DOHH2 (cell line): ENCODE results near the gene IPO11.

Experiments used
- H3F3A ChIP-seq: fragments of 200-600 bp; sonication (generic), shearing (Covaris generic); 2 replicates; pipeline ENCODE4 v1.6.0; 2016; ENCODE audit warnings: antibody characterized with exemption, mild to moderate bottlenecking; ENCODE audit not compliant: control insufficient read depth, insufficient read depth
- H3K27ac ChIP-seq: fragments of 200-600 bp; sonication (generic); 2 replicates; pipeline ENCODE4 v1.5.1; 2014; ENCODE audit warnings: low read depth, mild to moderate bottlenecking, low read length, moderate library complexity
- H3K27me3 ChIP-seq: fragments of 200-600 bp; sonication (generic); 2 replicates; pipeline ENCODE4 v1.6.1; 2014; ENCODE audit warnings: mild to moderate bottlenecking, low read length, mixed read lengths; ENCODE audit not compliant: control insufficient read depth
- H3K36me3 ChIP-seq: fragments of 200-600 bp; sonication (generic); 2 replicates; pipeline ENCODE4 v1.6.1; 2014; ENCODE audit warnings: mild to moderate bottlenecking, low read length, moderate library complexity, mixed read lengths; ENCODE audit not compliant: control insufficient read depth
- H3K4me1 ChIP-seq: fragments of 200-600 bp; sonication (generic); 2 replicates; pipeline ENCODE4 v1.6.1; 2014; ENCODE audit warnings: mild to moderate bottlenecking, low read length, mixed read lengths; ENCODE audit not compliant: control insufficient read depth
- H3K4me2 ChIP-seq: fragments of 200-600 bp; sonication (generic); 2 replicates; pipeline ENCODE4 v1.6.0; 2014; ENCODE audit warnings: mild to moderate bottlenecking, low read length, moderate library complexity
- H3K4me3 ChIP-seq: fragments of 200-600 bp; sonication (generic); 2 replicates; pipeline ENCODE4 v1.5.1; 2014; ENCODE audit warnings: mild to moderate bottlenecking, low read length, mixed read lengths
- H3K79me2 ChIP-seq: fragments of 200-600 bp; sonication (generic); 2 replicates; pipeline ENCODE4 v1.6.1; 2014; ENCODE audit warnings: mild to moderate bottlenecking, low read length, mixed read lengths; ENCODE audit not compliant: control insufficient read depth
- H3K9me2 ChIP-seq: fragments of 200-600 bp; sonication (generic); replicated peaks from 2 replicates; pipeline ENCODE4 v1.6.1; 2014; ENCODE audit warnings: mild to moderate bottlenecking, low read length, mixed read lengths; ENCODE audit not compliant: control insufficient read depth
- H3K9me3 ChIP-seq: fragments of 200-600 bp; sonication (generic); 2 replicates; pipeline ENCODE4 v1.6.1; 2014; ENCODE audit warnings: antibody characterized with exemption, low read length, mixed read lengths; ENCODE audit not compliant: control insufficient read depth, insufficient read depth
- H4K20me1 ChIP-seq: fragments of 200-600 bp; sonication (generic); 2 replicates; pipeline ENCODE4 v1.6.0; 2014; ENCODE audit warnings: low read depth, mild to moderate bottlenecking, antibody characterized with exemption, low read length, moderate library complexity; ENCODE audit not compliant: control insufficient read depth, insufficient read depth
- CTCF ChIP-seq: fragments of 200-600 bp; sonication (generic); IDR thresholded peaks from one replicate; pipeline ENCODE4 v1.5.1; 2014; ENCODE audit warnings: antibody characterized with exemption, mild to moderate bottlenecking, low read depth, low read length; ENCODE audit not compliant: poor library complexity, severe bottlenecking
- EZH2phosphoT487 ChIP-seq: fragments of 200-600 bp; sonication (generic); IDR thresholded peaks from 2 replicates; pipeline ENCODE4 v1.6.1; 2017; ENCODE audit warnings: borderline replicate concordance, mild to moderate bottlenecking, antibody characterized with exemption, low read length, moderate library complexity, mixed read lengths

IPO11 gene

GRCh38 chr5:62588668-62589067 lies 176.1 kb downstream of the IPO11 start:
- H3K27me3 ChIP-seq: no peaks in the 10 kb centered on the region
- H3F3A ChIP-seq: no peaks in the 10 kb centered on the region
- no peaks in the 10 kb centered on the region for H4K20me1 ChIP-seq
- H3K4me2 ChIP-seq: no peak overlapping the region
- H3K4me3 ChIP-seq: no peak overlapping the region
- TF ChIP-seq EZH2phosphoT487 (no peak), CTCF (no peak)
- H3K4me1 ChIP-seq: peaks cover 13% of the 10 kb centered on the region
- peaks cover 29% of the 10 kb centered on the region for H3K36me3 ChIP-seq
- no peaks in the 10 kb centered on the region for H3K9me3 ChIP-seq
- H3K79me2 ChIP-seq: no peaks in the 10 kb centered on the region
- no peak overlapping the region for H3K27ac ChIP-seq
- no peaks in the 10 kb centered on the region for H3K9me2 ChIP-seq

- Histone ChIP-seq H3K36me3 (peaks cover 35% of the 10 kb centered on the region), H3K9me2 (no peaks in the 10 kb centered on the region; the same call in 1 of the 2 replicates), H3F3A (no peaks in the 10 kb centered on the region), H4K20me1 (no peaks in the 10 kb centered on the region), H3K79me2 (no peaks in the 10 kb centered on the region), H3K9me3 (no peaks in the 10 kb centered on the region), H3K27me3 (no peaks in the 10 kb centered on the region), H3K4me3 (no peak overlapping the region), H3K27ac (no peak overlapping the region), H3K4me2 (no peak overlapping the region), H3K4me1 (peaks cover 15% of the 10 kb centered on the region)
- TF ChIP-seq EZH2phosphoT487 (no peak), CTCF (peak; percentile 16)
Observed at GRCh38 chr5:62589504-62589903, 176.9 kb downstream of the IPO11 start.

- TF ChIP-seq EZH2phosphoT487: no peak
- TF ChIP-seq CTCF: no peak
- H3K79me2 ChIP-seq: no peaks in the 10 kb centered on the region
- peaks cover 15% of the 10 kb centered on the region for H3K4me1 ChIP-seq
- no peaks in the 10 kb centered on the region for H4K20me1 ChIP-seq
- peaks cover 38% of the 10 kb centered on the region for H3K36me3 ChIP-seq
- no peaks in the 10 kb centered on the region for H3K9me3 ChIP-seq
- no peaks in the 10 kb centered on the region; the same call in 1 of the 2 replicates for H3K9me2 ChIP-seq
- no peaks in the 10 kb centered on the region for H3K27me3 ChIP-seq
- H3F3A ChIP-seq: no peaks in the 10 kb centered on the region
- H3K4me3 ChIP-seq: no peak overlapping the region
- H3K4me2 ChIP-seq: no peak overlapping the region
- no peak overlapping the region for H3K27ac ChIP-seq
Observed at GRCh38 chr5:62590387-62590786, 177.8 kb downstream of the IPO11 start.
